Naive B cell (primary cell): Measurements from ENCODE around the gene SPDYE17. TPM values are rescaled to one million over a fixed set of nuclear protein-coding genes. Genes with fewer than 3 reads are reported as not detected.
"Not testable (repeated sequence)": the region's sequence is repeated elsewhere in the genome, so short reads cannot be mapped to it uniquely, and the experiment has no call there.

Experiments
- ATAC-seq, 2 donors: fragments of 150-1000 bp; cut with Tn5 transposase; 2 replicates each; pipeline ENCODE4 v1.10.0; 2021; ENCODE audit warnings: low read depth in 2 of 2, mild to moderate bottlenecking in 2 of 2, moderate library complexity in 2 of 2
- DNase-seq: peaks from one replicate; pipeline ENCODE4 v3.0.0; 2022
- H3K27ac Mint-ChIP-seq, 6 donors: one replicate each; pipeline ENCODE4 v1.8.0; 2020 to 2022; ENCODE audit warnings: mild to moderate bottlenecking in 6 of 6, mixed read lengths in 6 of 6, moderate library complexity in 5 of 6, inconsistent platforms in 2 of 6
- H3K27me3 Mint-ChIP-seq, 3 donors: one replicate each; pipeline ENCODE4 v1.8.0; 2021 to 2022; ENCODE audit warnings: mixed read lengths in 3 of 3, mild to moderate bottlenecking in 1 of 3
- H3K36me3 Mint-ChIP-seq, 2 donors: one replicate each; pipeline ENCODE4 v1.8.0; 2020 to 2022; ENCODE audit warnings: mixed read lengths in 2 of 2, inconsistent platforms in 1 of 2, mild to moderate bottlenecking in 1 of 2
- H3K4me1 Mint-ChIP-seq, 3 donors: one replicate each; pipeline ENCODE4 v1.8.0; 2020 to 2022; ENCODE audit warnings: mixed read lengths in 3 of 3, inconsistent platforms in 1 of 3, mild to moderate bottlenecking in 1 of 3, moderate library complexity in 1 of 3
- H3K4me3 Mint-ChIP-seq, 8 donors: one replicate each; pipeline ENCODE4 v1.8.0; 2020 to 2022; ENCODE audit warnings: mild to moderate bottlenecking in 8 of 8, mixed read lengths in 8 of 8, moderate library complexity in 8 of 8, inconsistent platforms in 2 of 8
- H3K9me3 Mint-ChIP-seq, 7 donors: one replicate each; pipeline ENCODE4 v1.8.0; 2020 to 2022; ENCODE audit warnings: mixed read lengths in 7 of 7, mild to moderate bottlenecking in 5 of 7, inconsistent platforms in 2 of 7, moderate library complexity in 1 of 7
- polyA plus RNA-seq, 6 donors: library from polyadenylated mRNA; unstranded; fragments of 300-500 nt; fragmentation: Illumina TruSeq; gene quantifications; one replicate each; pipeline ENCODE4 v1.2.3, GENCODE V29; 2021; ENCODE audit warnings: low read depth in 6 of 6

Gene SPDYE17
- polyA plus RNA-seq, 6 donors from 2014 or later = not detected

DNA sequence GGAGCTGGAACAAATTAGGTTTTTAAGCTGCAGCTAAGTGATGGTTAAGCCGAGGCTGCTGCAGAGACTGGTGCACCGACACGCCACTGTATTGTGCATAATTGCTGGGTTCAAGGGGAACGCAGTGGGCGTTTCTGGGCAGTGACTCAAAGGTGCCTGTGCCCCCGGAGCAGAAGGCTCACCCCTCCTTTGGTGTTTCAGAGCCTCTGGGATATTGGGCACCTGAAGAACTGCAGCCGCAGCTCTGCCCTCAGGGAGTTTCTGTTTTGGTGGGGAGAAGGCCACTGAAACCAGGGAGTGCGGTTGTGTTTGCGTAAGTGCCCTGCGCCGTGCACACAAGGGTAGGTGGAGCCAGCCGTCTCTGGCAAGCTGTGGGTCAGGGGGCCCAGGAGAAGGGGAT lies 57.8 kb downstream of the SPDYE17 start:
- not testable (repeated sequence) for H3K27me3 Mint-ChIP-seq, DNase-seq, H3K27ac Mint-ChIP-seq, H3K36me3 Mint-ChIP-seq, ATAC-seq, H3K4me3 Mint-ChIP-seq, H3K4me1 Mint-ChIP-seq, H3K9me3 Mint-ChIP-seq

DNA sequence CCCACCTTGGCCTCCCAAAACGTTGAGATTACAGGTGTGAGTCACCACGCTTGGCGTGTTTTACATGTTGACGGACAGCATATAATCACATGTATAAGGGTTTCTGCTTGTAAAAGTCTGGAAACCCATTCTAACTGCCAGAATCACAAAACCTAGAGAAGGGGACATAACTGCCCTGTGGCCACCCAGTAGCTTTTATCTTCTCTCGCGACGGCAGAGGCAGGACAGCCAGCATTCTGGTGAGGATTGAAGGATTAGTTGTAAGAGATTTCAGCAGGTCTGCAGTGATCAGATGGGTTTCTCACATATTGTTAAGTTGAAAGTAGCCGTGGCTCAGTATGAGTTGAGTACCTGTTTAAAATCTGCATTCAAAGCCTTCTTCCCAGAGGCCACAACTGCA lies 59.8 kb downstream of the SPDYE17 start:
- H3K27ac Mint-ChIP-seq, ATAC-seq, H3K4me3 Mint-ChIP-seq, H3K9me3 Mint-ChIP-seq, DNase-seq, H3K27me3 Mint-ChIP-seq, H3K36me3 Mint-ChIP-seq, H3K4me1 Mint-ChIP-seq: not testable (repeated sequence)

Other genes with a start within 250 kb of the SPDYE17 start
- gene SPDYE18, start 30.2 kb upstream of the SPDYE17 start, polyA plus RNA-seq = under 1 TPM in 1 of 6 donors, not detected in 5; 0.34 TPM
- gene CCDC146, start 90.3 kb upstream of the SPDYE17 start, polyA plus RNA-seq = under 1 TPM in 5 of 6 donors, not detected in 1; 0.13 to 0.73 (median 0.52) TPM
- gene FGL2, start 167.5 kb upstream of the SPDYE17 start, polyA plus RNA-seq = 1 to 10 TPM; 1.7 to 6.9 (median 4.6) TPM